ENCODE measurements around the gene MYO1E.
"Not testable (repeated sequence)": the region's sequence is repeated elsewhere in the genome, so short reads cannot be mapped to it uniquely, and the experiment has no call there.

Gene MYO1E

DNA sequence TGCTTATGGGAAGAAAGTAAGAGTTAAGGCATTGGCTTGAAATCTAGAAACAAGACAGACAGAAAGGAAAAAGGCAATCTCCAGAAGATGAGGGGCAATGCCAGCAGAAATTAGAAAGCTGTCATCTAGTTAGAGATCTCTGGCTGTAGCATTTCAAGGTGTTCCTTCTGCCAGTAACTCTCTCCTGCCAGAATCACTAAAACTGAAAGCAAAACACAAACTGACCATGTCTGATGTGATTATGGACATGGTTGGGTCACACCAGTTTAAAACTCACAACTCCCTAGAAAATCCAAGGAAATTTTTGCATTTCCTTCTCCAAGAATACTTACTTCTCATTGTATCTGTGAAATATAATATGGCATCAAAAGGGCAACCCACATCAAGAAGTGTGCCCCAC lies 83.1 kb downstream of the MYO1E start:
- DNase-seq, result no peak

DNA sequence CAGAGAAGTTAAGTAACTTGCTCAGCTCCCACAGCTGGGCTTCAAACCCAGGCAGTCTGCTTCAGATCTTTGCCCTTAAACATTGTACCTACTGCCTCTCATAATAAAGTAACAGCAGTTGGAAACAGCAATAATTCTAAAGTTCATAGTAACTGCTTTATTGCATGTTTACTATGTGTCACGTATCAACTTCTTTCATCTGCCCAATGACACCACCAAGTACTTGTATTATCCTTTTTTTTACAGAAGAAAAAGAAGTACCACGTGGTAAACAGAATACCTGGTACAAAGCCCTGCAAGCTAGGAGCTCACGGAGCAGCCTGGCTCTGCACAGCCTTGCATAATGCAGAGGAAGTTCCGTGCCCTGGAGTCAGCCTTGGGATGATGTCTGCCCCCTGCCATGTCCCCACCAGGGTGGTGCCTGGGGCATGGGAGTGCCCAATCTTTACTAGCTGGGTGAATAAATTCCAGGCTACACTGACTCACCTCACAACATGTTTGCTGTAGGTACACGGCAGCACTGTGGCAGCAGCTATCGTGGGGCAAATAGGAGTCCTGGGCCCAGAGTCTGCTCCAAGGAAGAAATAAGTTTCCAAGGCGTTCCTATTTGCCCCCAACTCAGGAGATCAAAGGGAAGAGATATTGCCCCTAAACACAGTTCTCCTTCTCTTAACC lies 88.8 kb downstream of the MYO1E start:
- DNase-seq, result no peak

DNA sequence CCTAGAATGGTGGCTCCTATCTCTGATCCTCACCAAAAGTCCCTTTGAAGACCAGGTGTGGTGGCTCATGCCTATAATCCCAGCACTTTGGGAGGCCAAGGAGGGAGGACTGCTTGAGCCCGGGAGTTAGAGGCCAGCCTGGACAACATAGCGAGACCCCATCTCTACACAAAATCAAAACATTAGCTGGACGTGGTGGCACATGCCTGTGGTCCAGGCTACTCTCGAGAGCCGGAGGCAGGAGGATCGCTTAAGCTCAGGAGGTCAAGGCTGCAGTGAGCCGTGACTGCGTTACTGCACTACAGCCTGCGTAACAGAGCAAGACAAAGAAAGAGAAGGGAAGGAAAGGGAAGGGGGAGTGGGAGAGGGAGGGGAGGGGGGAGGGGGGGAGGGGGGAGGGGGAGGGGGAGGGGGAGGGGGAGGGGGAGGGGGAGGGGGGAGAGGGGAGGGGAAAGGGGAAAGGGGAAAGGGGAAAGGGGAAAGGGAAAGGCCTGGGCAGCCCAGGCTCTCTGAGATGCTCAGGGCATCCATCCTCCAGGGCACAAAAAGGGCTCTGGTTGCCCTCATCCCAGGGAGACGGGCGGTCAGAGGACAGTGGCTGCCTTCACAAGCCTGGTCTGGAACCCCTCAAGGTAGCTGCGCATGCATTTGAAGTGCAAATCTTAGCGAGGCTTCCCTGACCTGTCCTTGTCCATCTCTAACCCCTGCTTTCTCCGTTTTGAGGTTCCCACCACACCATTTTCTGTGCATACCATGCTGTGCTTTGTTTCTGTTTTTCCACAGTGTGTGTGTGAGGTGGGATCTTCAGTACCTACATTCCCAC lies 89.9 kb downstream of the MYO1E start:
- no peak for DNase-seq

DNA sequence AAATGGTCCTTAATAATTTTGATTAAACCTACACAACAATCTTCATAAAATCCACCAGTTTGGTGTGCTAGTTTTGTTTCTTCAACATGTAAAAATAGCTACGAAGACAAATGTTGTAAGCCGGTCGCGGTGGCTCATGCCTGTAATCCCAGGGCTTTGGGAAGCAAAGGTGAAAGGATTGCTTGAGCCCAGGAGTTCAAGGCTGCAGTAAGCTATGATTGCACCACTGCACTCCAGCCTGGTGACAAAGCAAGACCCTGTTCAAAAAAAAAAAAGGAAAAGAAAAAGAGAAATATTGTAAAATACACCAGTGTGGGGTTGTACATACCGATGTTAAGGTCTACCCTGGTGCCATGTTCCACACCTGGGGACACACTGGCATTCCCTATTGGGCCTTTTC lies 91.0 kb downstream of the MYO1E start:
- no peak for DNase-seq

DNA sequence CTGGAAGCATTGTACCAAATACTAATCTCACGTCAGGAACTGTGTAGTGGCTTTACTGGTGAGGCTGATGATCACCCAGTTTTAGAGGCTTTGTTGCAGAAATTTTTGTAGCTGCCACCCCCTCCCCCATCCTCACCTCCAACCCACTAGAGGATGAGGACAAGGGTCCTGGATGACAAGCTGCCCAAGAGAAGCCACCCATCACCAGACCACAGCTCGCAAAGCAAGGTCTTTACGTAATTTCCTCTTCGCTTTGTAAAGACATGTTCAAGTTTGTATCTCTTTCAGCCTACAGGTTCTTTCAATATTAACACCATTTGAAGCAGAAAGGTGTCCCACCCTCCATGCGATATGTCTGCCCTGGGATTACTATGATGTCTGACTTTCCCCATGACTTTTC lies 91.8 kb downstream of the MYO1E start:
- no peak for DNase-seq

DNA sequence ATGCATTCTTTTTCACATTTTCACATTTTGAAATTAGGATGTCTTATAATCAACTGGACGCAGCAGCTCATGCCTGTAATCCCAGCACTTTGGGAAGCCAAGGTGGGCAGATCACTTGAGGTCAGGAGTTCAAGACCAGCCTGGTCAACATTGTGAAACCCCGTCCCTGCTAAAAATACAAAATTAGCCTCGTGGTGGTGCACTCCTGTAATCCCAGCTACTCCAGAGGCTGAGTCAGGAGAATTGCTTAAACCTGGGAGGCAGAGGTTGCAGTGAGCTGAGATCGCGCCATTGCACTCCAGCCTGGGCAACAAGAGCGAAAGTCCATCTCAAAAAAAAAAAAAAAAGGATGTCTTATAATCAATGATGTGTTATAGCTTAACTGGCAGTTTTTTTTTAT lies 92.4 kb downstream of the MYO1E start:
- not testable (repeated sequence) for DNase-seq

DNA sequence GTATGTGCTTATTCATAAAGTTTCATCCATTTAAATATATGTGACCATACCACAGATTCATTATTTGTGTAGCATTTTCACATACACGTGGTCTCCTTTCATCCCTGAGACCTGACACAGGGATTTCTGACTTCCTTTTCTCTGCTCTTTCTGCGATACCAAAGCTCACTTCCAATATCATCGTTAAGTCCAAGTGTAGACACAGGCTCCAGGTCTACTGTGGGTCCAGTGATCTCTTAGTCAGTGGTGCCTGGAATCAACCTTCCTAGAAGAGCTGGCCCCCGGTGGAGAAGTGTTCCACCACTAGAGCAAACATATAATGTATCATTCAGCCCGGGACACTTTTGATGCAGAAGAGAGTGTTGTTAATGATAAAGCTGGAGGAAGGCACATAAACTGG lies 93.6 kb downstream of the MYO1E start:
- no peak for DNase-seq

DNA sequence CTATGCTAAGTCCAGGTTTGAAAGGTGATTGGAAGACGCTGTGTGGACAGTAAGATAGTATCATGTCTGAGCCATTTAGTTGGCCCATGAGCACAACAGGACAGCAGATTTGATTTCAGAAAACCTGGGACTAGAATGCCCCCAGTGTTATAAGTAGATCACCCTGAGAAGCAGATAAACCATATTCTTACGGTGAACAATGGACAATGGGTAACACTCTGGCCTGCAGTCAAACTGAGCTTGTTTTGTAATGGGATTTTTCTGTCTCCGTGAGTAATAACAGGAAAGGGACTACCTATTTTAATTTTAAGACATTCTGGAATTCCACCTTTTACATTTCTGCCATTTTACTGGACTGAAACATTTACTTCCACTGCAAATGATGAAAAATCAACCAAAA lies 94.6 kb downstream of the MYO1E start:
- no peak for DNase-seq

DNA sequence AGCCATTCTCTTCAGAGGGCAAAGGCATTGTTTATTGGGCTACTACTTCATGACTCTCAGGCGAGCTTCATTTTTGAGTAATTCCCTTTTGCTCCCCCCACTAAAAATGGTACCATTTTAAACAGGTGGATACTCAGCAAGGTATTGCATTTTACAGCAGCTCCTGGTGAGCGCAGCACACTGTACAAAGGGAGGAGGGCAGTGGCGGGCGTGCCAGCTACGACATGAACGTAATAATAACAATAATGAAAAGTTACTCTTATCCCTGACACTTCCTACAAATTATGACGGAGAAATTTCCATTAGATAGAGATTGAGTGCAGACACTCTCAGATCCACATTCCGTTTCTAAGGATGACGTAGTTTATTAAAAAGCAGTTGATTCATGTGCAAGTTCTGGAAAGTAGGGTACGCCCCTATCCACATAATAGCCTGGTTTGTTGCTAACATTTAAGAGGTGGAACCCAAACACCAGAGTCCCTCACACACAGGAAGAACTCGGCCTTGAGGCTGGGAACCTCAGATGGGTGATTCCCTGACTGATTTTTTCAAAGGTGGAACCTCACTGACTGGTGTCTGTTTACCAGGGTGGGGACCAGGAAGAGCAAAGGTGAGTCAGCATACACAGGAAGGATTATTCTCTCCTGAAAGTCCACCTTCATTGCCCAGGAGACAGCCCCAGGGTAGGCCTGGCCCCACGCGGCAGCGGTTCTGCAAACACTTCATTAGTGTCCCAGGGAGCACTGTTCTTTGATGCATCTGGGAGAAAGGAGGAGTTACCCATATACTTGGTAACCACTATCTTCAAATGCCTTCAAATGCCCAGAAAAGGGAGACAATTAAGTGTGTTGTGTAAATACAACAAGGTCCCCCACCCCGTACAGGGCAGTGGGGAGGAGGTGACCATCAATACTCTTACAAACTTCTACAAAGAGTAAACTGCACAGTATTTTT lies 96.2 kb downstream of the MYO1E start:
- no peak for DNase-seq

DNA sequence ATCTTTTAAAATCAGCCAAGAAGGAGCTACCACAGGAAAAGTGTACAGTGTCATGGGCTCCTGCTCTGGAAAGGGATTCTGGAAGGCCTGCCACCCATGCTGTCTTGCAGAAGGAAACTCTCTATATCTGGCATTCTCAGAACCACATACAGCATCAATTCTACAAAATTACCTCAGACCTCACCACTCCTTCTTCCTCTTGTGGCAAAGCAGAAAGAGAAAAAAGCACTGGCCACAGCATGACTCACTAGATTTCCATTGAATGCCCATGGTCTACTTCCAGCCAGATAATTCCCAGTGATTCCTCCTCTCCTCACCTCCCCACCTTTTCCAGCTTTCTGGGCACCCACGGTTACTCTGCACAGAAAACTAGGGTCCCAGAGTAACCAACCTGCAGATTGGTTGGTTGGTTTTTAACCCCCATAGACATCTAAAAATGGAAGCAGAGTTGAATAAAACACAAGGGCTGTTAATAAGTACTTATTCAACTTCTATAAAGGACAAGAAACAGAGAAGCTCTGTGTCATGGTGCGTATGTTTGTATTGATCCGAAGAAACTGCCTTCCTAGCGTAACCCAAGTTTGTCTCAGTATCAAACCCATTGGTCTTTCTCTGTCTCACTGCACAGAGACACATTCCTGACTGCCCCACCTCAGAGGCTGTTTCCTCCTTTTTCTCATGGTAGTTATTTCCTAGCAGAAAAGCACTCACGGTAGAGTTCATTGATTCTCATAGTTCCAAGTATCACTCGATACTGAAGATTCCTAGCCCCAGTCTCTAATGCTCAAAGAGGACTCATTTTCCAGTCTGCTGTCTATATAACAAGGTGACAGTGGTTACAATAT lies 98.3 kb downstream of the MYO1E start:
- DNase-seq, result no peak

DNA sequence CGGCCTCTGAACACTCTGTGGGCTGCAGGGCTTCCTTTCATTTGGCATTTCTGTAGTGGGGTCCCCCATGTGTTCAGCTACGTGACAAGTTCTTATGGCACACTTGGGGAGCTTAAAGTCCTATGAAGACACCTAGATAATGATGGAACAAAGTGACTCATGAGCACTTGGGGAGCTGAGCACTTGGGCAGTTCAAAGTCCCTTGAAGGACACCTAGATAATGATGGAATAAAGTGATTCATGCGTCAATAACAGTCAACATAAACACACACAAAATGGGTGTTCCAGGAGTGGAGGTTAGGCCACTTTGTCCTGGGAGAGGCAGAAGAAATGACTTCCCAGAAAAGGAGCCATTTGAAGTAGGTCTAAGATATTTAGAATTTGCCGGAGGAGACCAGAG lies 99.4 kb downstream of the MYO1E start:
- no peak for DNase-seq

DNA sequence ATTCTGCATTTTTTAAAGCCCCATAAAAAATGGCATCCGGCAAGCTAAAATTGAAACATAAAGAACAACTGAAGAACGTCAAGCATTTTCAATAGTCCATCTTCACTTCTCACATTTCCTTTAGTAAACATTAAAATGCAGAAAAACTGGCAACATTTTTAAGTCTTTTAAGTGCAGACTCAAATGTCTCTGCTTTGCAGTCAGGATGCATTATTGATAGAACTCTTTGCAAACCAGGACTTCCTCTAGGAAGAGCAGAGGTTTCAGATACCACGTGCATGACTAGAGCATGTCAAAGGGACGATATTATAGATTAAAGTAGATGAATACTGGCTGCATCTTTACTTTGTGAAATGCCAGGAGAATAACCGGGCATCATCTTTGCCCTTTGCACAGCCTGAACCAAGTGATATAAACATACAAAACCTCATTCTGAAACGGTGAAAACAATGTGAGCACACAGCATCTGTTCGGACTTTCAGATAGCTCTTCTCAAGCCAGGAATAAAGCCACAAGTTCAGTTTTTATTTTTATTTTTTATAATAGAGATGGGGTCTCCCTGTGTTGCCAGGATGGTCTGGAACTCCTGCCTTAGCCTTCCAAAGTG lies 101.0 kb downstream of the MYO1E start:
- DNase-seq, result no peak

DNA sequence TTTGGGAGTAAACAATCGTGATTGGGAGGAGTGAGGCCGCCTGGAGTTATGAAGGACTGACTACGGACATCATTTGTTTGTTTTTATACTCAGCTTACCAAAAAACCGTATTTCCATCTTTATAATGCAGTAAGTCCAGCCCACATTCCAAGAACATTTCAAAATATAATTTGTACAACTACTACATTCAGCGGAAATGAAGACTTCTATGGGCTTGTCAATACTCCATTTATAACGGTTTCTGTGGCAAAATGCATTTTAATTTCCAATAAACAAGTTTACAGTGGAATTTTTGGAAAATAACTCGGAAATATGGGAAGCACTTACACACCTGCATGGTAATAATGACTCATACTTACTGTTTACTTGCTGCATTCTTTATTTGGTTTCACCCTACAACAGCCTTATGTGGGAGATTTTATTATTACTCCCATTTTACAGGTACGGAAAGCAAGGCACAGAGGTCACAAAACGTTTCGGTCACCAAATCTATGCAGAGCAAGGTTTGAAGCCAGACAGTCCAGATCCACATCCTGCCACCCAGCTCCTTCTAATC lies 103.7 kb downstream of the MYO1E start:
- DNase-seq, result no peak

DNA sequence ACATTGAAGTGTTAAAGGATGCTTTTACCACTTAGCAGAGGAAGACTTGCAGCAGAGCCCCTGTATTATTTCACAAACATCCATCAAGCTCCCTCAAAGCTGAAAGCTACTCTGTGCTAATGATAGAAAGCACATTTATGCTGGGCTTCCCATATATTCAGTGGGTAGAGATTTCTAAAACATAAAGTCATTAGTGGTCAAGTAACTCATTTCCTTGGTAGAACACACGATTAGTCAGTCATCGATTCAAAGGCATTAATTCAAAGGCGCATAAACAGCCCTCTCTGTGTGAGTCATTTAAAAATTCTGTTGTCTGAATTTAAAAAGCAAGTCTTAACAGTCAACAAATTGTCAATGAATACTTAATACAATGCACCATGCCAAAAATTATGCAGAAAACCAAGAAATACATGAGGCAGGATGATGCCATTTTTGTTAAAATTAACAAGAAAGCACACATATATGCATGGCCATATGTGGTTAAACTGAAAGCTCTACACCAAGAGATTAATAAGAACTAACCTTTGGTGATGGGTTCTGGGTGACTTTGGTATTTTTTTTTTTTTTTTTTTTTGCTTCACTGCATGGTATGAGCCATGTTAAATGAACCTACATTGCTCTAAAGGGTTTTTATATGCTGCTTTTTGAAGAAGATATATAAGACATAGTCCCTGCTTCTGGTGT lies 104.4 kb downstream of the MYO1E start:
- no peak for DNase-seq

DNA sequence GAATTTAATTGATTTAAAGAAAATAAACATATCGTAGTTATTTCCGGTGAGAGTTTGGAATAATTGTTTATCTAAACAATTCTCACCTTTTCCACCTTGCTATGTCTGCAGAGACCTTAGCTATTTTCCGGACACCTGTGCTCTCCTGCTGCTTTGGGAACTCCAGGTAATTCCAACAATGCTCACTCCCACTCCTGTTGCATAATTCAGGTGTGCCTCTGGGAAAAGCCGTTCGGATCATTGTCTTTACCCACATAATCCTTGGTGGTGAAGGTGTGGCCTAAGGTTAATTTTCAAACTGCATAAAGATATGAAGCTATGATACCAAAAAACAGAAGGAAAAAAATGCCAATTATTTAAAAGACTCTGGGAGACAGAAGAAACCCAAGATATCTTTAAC lies 106.6 kb downstream of the MYO1E start:
- DNase-seq, result no peak

DNA sequence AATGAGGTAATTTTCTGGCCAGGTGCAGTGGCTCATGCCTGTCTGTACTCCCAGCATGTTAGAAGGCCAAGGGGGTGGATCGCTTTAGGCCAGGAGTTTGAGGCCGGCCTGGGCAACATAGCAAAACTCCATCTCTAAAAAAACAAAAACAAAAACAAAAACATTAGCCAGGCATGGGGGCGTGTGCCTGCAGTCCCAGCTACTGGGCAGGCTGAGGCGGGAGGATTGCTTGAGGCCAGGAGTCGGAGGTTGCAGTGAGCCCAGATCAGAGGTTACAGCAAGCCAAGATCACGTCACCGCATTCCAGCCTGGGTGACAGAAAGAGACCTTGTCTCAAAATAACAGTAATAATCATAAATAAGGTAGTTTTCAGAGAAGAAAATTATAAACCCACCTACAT lies 110.4 kb downstream of the MYO1E start:
- no peak for DNase-seq

DNA sequence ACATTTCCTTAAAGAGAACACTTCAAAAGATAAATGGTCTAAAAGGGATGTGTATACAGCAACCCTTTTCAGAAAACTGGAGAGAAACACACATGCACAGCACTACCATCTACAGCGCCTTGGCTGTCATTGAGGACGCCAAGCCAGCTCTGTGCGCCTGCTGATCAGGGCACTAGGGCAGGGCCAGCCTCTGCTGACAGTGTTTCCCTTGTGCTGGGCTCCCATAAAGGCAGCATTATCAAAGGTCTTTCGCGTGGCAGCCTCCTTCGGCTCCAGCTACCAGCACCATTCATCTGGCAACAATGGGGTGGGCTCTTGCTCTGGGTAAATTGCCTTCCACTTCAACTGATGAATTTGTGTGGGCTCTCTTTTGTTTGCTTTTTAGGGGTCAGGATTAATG lies 112.6 kb downstream of the MYO1E start:
- DNase-seq, result no peak

DNA sequence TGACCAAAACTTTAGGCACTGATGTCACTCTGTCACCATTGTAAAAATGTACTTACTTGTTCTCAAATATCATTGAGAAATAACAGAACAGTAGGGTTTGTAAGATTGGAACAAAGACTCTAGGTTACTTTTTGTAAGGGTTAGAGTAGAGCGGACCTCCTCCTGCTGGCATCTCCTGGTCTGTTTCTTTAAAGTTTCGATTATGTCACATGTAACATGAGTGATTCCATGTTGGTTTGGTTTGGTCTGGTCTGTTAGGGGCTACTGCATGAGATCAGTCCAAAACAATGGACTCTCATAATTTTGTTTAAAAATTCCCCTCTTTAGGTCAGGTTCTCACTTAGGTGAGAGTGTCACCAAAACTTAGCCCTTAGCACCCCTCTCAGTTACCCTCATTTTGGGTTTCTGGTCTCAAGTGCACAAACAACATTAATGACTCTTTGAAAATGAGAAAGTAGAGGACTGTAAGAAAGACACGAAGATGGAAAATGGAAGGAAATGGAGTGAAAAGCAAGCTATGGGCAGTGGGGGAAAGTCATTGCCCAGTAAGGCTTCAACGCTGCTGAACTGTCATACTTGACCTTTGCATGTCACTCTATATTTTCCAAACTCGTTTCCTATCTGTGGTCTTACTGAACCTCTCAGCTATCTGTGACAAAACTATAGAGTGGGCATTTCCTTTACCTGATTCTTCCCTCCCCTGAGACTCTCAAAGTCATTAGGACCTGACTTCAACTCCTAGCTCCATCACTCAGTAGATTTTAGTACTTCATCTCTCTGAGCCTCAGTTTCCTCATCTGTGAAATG lies 113.3 kb downstream of the MYO1E start:
- no peak for DNase-seq

DNA sequence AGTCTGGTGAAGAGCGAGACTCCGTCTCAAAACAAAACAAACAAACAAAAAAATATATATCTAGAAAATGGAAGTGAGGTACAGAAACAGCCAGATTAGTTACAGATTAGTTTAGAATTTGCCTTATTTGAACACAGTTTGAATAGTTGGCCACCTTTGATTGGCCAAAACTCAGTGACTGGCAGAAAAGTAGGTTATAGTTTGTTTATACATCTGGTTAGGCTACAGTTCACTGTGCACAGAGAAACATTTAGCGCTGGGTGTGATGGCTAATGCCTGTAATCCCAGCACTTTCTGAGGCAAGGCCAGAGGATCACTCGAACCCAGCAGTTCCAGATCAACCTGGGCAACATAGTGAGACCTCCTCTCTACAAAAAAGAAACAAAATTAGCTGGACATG lies 114.4 kb downstream of the MYO1E start:
- DNase-seq, result no peak

DNA sequence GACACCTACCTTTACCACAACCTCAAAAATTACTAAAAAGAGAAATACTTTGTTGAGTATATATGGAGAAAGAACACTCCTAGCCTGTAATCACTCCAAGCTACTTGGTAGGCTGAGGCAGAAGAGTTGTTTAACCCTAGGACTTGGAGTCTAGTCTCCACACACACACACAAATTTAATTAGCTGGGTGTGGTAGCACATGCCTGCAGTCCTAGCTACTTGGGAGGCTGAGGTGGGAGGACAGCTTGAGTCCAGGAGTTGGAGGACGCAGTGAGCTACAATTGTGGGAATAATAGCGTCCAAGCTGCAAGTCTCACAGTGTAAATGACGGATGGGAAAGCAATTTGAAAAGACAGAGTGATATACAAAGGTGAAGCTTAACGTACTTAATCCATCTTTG lies 115.5 kb downstream of the MYO1E start:
- no peak for DNase-seq

Measured in NCI-H2081 treated with DMSO at 0.1 percent for 48 hours (cell line).